Fibroblast of pulmonary artery (primary cell): ENCODE measurements around the gene SERTAD1.
A peak's percentile ranks its signal among the peaks of the same experiment; 100 is the strongest.
"Not testable (repeated sequence)": the region's sequence is repeated elsewhere in the genome, so short reads cannot be mapped to it uniquely, and the experiment has no call there.

ENCODE experiments used
- DNase-seq: peaks from one replicate; pipeline ENCODE4 v3.0.0-alpha.2; 2010; ENCODE audit warnings: low read depth
- H3K4me3 ChIP-seq: replicated peaks from 2 replicates; pipeline ENCODE4 v1.5.1; 2011; ENCODE audit warnings: low read depth, mild to moderate bottlenecking, control low read depth, low read length, moderate library complexity
- TF ChIP-seq, protein P1 (sequence below): IDR thresholded peaks from 2 replicates; pipeline ENCODE4 v1.5.1; 2011; ENCODE audit warnings: mild to moderate bottlenecking, control low read depth, low read length, inconsistent platforms; ENCODE audit errors: missing control alignments

The SERTAD1 gene

DNA sequence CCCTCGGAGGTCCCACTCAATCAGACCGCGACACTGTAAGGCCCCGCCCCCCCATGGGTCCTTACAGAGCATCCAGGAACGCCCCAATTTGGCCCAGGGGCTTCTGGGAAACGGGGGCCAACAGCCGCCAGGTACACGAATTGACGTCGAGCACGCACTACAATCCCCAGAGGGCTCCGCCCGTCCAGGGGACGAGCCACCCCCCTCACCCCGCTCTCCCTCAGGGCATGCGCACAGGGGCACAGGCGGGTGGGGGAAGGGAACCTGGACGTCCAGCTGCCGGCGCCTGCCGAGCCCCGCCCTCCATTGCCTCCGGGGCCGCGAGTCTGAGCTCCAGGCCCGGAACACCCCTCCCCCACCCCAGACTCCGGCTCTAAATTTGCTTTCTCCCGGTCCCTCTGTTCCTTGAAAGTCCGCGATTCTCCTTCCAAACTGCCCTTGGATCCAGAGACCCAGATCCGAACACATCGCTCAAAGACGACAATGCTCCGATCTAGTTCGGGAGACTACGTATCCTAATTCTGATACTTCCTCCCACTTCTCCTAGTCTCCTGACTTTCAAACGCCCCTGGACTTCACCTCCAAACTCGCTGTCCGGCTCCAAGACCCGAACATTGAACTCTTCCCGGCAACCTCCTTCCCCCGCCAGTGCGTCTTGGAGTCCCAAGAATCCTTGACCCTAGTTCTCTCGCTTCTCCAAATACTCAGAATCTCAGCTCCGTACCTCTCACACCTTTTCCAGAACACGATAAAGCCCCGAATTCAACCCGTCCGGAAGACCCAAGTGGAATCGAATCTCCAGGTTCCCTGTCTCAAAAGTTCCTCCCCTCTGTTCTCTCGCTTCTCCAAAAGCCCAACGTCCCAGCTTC, 17.6 kb upstream of the SERTAD1 start:
- TF ChIP-seq, protein P1, sequence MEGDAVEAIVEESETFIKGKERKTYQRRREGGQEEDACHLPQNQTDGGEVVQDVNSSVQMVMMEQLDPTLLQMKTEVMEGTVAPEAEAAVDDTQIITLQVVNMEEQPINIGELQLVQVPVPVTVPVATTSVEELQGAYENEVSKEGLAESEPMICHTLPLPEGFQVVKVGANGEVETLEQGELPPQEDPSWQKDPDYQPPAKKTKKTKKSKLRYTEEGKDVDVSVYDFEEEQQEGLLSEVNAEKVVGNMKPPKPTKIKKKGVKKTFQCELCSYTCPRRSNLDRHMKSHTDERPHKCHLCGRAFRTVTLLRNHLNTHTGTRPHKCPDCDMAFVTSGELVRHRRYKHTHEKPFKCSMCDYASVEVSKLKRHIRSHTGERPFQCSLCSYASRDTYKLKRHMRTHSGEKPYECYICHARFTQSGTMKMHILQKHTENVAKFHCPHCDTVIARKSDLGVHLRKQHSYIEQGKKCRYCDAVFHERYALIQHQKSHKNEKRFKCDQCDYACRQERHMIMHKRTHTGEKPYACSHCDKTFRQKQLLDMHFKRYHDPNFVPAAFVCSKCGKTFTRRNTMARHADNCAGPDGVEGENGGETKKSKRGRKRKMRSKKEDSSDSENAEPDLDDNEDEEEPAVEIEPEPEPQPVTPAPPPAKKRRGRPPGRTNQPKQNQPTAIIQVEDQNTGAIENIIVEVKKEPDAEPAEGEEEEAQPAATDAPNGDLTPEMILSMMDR = no peak
- H3K4me3 ChIP-seq = peak overlapping the region; percentile 100
- peak; percentile 100 for DNase-seq

DNA sequence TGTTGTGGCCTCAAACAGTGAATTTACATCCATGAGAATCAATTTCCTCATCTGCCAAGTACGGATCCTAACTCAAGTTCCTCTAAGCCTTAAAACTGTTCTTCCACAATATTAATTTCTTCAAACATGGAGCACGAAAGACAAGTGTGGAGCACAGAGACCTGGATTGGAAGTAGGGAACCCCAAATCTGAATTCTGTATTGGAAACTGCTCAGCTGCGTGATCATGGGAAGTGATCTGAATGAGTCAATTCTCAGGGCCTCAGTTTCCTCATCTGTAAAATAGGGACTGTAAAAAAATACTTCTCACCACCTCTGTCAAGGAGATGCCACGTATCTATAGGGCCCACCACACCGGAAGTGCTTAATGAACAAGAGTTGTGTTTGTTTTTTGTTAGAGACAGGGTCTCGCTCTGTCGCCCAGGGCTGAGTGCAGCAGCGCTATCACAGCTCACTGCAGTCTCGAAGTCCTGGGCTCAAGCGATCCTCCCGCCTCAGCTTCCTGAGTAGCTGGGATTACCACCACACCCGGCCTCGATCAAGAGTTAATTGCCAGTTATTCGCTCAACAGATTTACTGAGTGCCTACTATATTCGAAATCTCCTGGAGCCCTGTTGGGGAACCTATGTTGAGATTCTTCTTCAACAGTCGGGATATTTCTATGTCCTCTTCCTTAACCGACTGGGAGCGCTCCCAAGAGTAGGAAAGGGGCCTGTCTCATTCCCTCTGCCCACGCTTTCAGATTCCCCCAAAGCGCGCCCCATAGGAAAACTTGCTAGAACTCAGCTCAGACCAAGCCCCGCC, 16.7 kb upstream of the SERTAD1 start:
- TF ChIP-seq, protein P1 = no peak
- H3K4me3 ChIP-seq = peak overlapping the region; percentile 70
- DNase-seq = no peak

DNA sequence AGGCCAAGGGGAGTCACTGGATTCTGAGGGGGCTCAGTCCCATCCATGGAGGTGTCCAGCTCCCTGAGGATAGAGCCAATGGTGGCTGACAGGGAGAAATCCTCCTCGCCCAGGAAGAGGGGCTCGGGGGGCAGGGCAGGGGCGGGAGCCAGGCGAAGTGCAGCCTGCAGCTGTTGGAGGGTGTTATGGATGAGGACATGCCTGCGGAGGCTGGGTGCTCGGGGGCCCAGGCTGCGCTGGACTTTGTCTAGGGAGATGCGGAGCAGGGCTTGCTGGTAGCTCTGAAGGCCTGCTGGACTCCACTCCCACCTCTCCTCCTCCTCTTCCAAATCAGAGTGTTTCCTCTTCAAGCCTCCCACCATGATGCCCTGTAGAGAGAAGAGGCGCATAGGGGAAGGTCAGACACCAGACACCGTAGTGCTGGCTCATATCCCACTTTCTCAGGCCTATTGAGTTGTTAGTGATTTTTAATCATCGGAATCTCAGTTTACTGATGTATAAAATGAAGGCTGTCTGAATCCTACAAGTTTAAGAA, 16.0 kb upstream of the SERTAD1 start:
- TF ChIP-seq, protein P1 = no peak
- DNase-seq = no peak
- H3K4me3 ChIP-seq = peak overlapping the region; percentile 70

DNA sequence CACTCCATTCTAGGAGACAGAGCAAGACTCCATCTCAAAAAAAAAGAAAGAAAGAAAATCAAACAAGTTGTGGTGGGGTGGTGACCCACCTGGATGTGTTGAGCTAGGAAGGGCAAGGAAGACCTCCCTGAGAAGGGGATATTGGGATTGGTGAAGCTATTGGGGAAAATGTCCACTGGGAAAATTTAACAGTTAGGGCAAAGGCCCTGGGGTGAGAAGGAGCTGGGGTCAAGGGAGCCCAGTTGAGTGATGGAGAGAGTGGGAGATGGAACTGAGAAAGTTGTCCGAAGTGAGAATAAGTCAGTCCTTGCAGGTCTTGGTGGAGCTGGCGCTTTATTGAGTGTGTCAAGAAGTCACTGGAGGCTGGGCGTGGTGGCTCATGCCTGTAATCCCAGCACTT, 12.5 kb upstream of the SERTAD1 start:
- H3K4me3 ChIP-seq = no peak overlapping the region
- TF ChIP-seq, protein P1 = no peak
- DNase-seq = no peak

DNA sequence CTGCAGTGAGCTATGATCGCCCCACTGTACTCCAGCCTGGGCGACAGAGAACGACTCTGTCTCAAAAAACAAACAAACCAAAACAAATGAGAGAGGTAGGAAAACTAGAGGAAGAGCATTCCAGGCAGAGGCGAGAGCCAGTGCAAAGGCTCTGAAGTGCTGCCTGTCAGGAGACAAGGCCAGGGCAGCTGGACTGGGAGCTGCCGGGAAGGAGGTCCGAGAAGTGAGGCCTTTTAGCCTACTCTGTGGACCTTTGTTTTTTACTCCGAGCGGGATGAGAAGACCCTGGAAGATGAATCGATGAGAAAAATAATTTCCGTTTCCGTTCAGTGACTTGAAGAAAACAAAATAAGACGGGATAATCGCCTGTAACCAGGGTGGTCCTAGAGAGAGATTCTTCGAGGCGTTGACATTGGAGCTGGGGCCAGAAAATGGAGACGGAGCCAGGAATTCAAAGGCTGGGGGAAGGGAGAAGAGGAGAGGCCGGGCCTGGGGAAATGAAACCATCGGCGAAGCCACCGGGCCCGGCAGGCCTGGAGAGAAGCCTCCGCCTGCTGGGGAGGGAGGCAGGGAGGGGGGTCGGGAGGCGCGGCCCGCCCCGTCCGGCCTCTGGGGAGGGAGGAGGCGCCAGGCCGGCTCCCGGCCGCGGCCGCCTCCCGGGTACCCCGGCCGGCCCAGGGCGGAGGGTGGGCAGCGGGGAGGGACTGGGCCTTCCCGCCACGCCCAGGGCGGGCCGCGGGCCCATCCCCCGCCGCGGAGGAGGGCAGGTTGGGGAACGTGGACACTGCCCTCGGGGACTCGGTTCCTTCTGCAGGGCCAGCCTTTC, 7.8 kb upstream of the SERTAD1 start:
- DNase-seq = peak; percentile 92
- TF ChIP-seq, protein P1 = no peak
- H3K4me3 ChIP-seq = peak overlapping the region; percentile 49

DNA sequence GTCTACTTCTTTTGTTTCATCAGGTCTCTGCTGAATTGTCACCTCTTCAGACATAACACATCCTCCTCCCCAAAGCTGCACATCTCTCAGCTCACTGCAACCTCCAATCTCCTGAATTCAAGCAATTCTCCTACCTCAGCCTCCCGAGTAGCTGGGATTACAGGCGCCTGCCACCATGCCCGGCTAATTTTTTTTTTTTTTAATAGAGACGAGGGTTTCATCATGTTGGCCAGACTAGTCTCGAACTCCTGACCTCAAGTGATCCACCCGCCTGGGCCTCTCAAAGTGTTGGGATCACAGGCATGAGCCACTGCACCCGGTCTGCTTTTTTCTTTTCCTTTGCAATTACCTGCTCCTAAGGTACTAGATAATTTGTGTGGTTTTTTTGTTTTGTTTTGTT, 7.0 kb upstream of the SERTAD1 start:
- H3K4me3 ChIP-seq = peak overlapping the region; percentile 49
- not testable (repeated sequence) for DNase-seq
